Aorta (tissue), 5 donors: Measurements from ENCODE around the gene NFIA. TPM values are rescaled to one million over a fixed set of nuclear protein-coding genes. Genes with fewer than 3 reads are reported as not detected.
A peak's percentile ranks its signal among the peaks of the same experiment; 100 is the strongest.

Experiments
- ATAC-seq: fragments of 200-7000 bp; cut with Tn5 transposase; one replicate; pipeline ENCODE4 v1.9.1; 2022; ENCODE audit warnings: moderate library complexity; ENCODE audit not compliant: low FRiP score
- DNase-seq, 2 donors: peaks; one replicate each; pipeline ENCODE4 v3.0.0-alpha.2; 2020
- H3K27ac ChIP-seq, 2 donors: one replicate each; pipeline ENCODE4 v1.5.1; 2013; ENCODE audit warnings: low read length in 2 of 2, mild to moderate bottlenecking in 2 of 2, moderate library complexity in 2 of 2, control low read depth in 1 of 2, inconsistent platforms in 1 of 2, low read depth in 1 of 2
- H3K27me3 ChIP-seq, 2 donors: one replicate each; pipeline ENCODE4 v1.6.1; 2013; ENCODE audit warnings: control low read depth in 1 of 2, low read length in 1 of 2, mild to moderate bottlenecking in 1 of 2, moderate library complexity in 1 of 2; ENCODE audit not compliant: insufficient read depth in 2 of 2, control insufficient read depth in 1 of 2
- H3K36me3 ChIP-seq, 2 donors: one replicate each; pipeline ENCODE4 v1.6.1; 2013; ENCODE audit warnings: control low read depth in 1 of 2, low read length in 1 of 2, mild to moderate bottlenecking in 1 of 2; ENCODE audit not compliant: insufficient read depth in 2 of 2, control insufficient read depth in 1 of 2
- H3K4me1 ChIP-seq, 2 donors: one replicate each; pipeline ENCODE4 v1.6.1; 2013; ENCODE audit warnings: low read length in 2 of 2, control low read depth in 1 of 2, mild to moderate bottlenecking in 1 of 2, moderate library complexity in 1 of 2; ENCODE audit not compliant: insufficient read depth in 2 of 2, control insufficient read depth in 1 of 2
- H3K4me3 ChIP-seq, 2 donors: one replicate each; pipeline ENCODE4 v1.5.1; 2013; ENCODE audit warnings: low read length in 2 of 2, control low read depth in 1 of 2, mild to moderate bottlenecking in 1 of 2
- H3K9me3 ChIP-seq: one replicate; pipeline ENCODE4 v1.6.1; 2013; ENCODE audit warnings: mild to moderate bottlenecking, low read length; ENCODE audit not compliant: control insufficient read depth
- WGBS, 2 donors: extraction: QIAGEN DNeasy Blood & Tissue Kit; methylation state at CpG; one replicate each; pipeline ENCODE4 v1.1.7; 2013; 5-methylcytosine and 5-hydroxymethylcytosine counted together
- intact Hi-C, 2 donors: fragments of 100-400 bp; cut with DNase I; formaldehyde crosslinking; loops; one replicate each; pipeline versions ENCODE4 v1.14.2 to v1.15.0; 2022
- polyA plus RNA-seq, 2 donors: library from polyadenylated mRNA; stranded (reverse); fragments of 200-250 nt; gene quantifications; one replicate each; pipeline ENCODE4 v1.2.3, GENCODE V29; 2013
- total RNA-seq, 2 donors: library from RNA; stranded (reverse); fragmentation: NEBNext Ultra II Directional; extraction: Animal tissue kit (Norgen Biotek cat#: 25700); gene quantifications; one replicate each; pipeline ENCODE4 v1.2.1, GENCODE V29; 2021
- donor health status: healthy with polysubstance abuse.
- donor health status: Bipolar disorder and iron deficiency.
- donor health status: DM: no; HTN: no; CAD: no.
- donor health status: DM: no; HTN: no; CAD: no.
- donor health status: DM: yes; HTN: yes; CAD: no.

Gene NFIA
- total and polyA plus RNA-seq, 4 donors, result 15.3 to 221 (median 82.4) TPM

GRCh38 chr1:61224609-61225008, 142.2 kb downstream of the NFIA start:
- Histone ChIP-seq H3K9me3 (no peaks in the 10 kb centered on the region), H3K27me3 (no peaks in the 10 kb centered on the region), H3K27ac (no peak overlapping the region), H3K36me3 (no peaks in the 10 kb centered on the region), H3K4me1 (peaks cover 4 to 6% of the 10 kb centered on the region in 2 donors), H3K4me3 (no peak overlapping the region)
- 66 to 74% methylated on average over 1 of the region's 1 CpG for WGBS, 2 donors
- ATAC-seq (no peak), DNase-seq (no peak)
- intact Hi-C loops, result no loop called here

GRCh38 chr1:61225478-61225877, 143.1 kb downstream of the NFIA start:
- intact Hi-C loops, result no loop called here
- Histone ChIP-seq H3K4me1 (peaks cover 4 to 6% of the 10 kb centered on the region in 2 donors), H3K4me3 (no peak overlapping the region), H3K9me3 (no peaks in the 10 kb centered on the region), H3K36me3 (no peaks in the 10 kb centered on the region), H3K27ac (no peak overlapping the region), H3K27me3 (no peaks in the 10 kb centered on the region)
- ATAC-seq (no peak), DNase-seq (no peak)
- 86 to 93% methylated on average over 9 of the region's 9 CpGs for WGBS, 2 donors

- WGBS, 2 donors, result 12 to 22% methylated on average over 12 of the region's 12 CpGs
- Histone ChIP-seq H3K27me3 (no peaks in the 10 kb centered on the region), H3K27ac (peak overlapping the region in 1 of 2 donors; percentile 63), H3K36me3 (no peaks in the 10 kb centered on the region), H3K9me3 (no peaks in the 10 kb centered on the region), H3K4me1 (peaks cover 6% of the 10 kb centered on the region in 2 donors), H3K4me3 (peak overlapping the region; percentile 0 to 72)
- peak; percentile 60 for ATAC-seq
- DNase-seq, result no peak
- intact Hi-C loops, result no loop called here
Observed at GRCh38 chr1:61226791-61227567, 144.6 kb downstream of the NFIA start.

GRCh38 chr1:61227857-61228550, 145.6 kb downstream of the NFIA start:
- H3K27ac ChIP-seq, result no peak overlapping the region
- no peaks in the 10 kb centered on the region for H3K27me3 ChIP-seq
- intact Hi-C loops, result no loop called here
- H3K4me1 ChIP-seq, result peaks cover 6% of the 10 kb centered on the region in 2 donors
- H3K4me3 ChIP-seq, result no peak overlapping the region
- ATAC-seq (no peak), DNase-seq (no peak)
- no peaks in the 10 kb centered on the region for H3K36me3 ChIP-seq
- WGBS, 2 donors, result 80 to 83% methylated on average over 4 of the region's 4 CpGs
- H3K9me3 ChIP-seq, result no peaks in the 10 kb centered on the region

- peaks cover 0 to 5% of the 10 kb centered on the region in 2 donors for H3K4me1 ChIP-seq
Observed at GRCh38 chr1:61230523-61230922, 148.2 kb downstream of the NFIA start.

GRCh38 chr1:61231795-61232194, 149.4 kb downstream of the NFIA start:
- DNase-seq (no peak), ATAC-seq (no peak)
- no peak overlapping the region for H3K4me3 ChIP-seq
- no peaks in the 10 kb centered on the region for H3K36me3 ChIP-seq
- no peaks in the 10 kb centered on the region for H3K9me3 ChIP-seq
- H3K4me1 ChIP-seq, result peaks cover 0 to 3% of the 10 kb centered on the region in 2 donors
- H3K27me3 ChIP-seq, result no peaks in the 10 kb centered on the region
- intact Hi-C loops, result no loop called here
- 86 to 88% methylated on average over 2 of the region's 2 CpGs for WGBS, 2 donors
- no peak overlapping the region for H3K27ac ChIP-seq

More at GRCh38 chr1:61230523-61230922, 148.2 kb downstream of the NFIA start:
- WGBS, 2 donors, result 68 to 93% methylated on average over 3 of the region's 3 CpGs
- Histone ChIP-seq H3K27ac (no peak overlapping the region), H3K9me3 (no peaks in the 10 kb centered on the region), H3K27me3 (no peaks in the 10 kb centered on the region), H3K4me3 (no peak overlapping the region), H3K36me3 (no peaks in the 10 kb centered on the region)
- intact Hi-C loops, result no loop called here
- ATAC-seq, result no peak
- no peak for DNase-seq

- DNase-seq, result no peak
- no peak overlapping the region for H3K4me3 ChIP-seq
- no peaks in the 10 kb centered on the region for H3K27me3 ChIP-seq
- no peak overlapping the region for H3K27ac ChIP-seq
- no peak for ATAC-seq
- WGBS, 2 donors, result 74 to 79% methylated on average over 6 of the region's 6 CpGs
- no peaks in the 10 kb centered on the region for H3K36me3 ChIP-seq
- peaks cover 1 to 3% of the 10 kb centered on the region in 2 donors for H3K4me1 ChIP-seq
- intact Hi-C loops, result no loop called here
- no peaks in the 10 kb centered on the region for H3K9me3 ChIP-seq
Observed at GRCh38 chr1:61233121-61233660, 150.8 kb downstream of the NFIA start.

- Histone ChIP-seq H3K4me1 (peaks cover 3 to 6% of the 10 kb centered on the region in 2 donors), H3K27me3 (no peaks in the 10 kb centered on the region), H3K4me3 (no peak overlapping the region), H3K27ac (no peak overlapping the region), H3K36me3 (no peaks in the 10 kb centered on the region), H3K9me3 (no peaks in the 10 kb centered on the region)
- DNase-seq (no peak), ATAC-seq (no peak)
- intact Hi-C loops, result no loop called here
- WGBS, 2 donors, result 69 to 72% methylated on average over 3 of the region's 3 CpGs
Observed at GRCh38 chr1:61234587-61234919, 152.2 kb downstream of the NFIA start.
